Airway epithelial cell (primary cell): ENCODE results near the gene WBP2NL. TPM values are rescaled to one million over a fixed set of nuclear protein-coding genes. Genes with fewer than 3 reads are reported as not detected.

Experiments used
- total RNA-seq: library from RNA; depleted of rRNA; stranded (reverse); fragments of >200 nt; gene quantifications from 2 replicates; pipeline ENCODE4 v1.2.3, GENCODE V29; 2015

WBP2NL gene, protein sequence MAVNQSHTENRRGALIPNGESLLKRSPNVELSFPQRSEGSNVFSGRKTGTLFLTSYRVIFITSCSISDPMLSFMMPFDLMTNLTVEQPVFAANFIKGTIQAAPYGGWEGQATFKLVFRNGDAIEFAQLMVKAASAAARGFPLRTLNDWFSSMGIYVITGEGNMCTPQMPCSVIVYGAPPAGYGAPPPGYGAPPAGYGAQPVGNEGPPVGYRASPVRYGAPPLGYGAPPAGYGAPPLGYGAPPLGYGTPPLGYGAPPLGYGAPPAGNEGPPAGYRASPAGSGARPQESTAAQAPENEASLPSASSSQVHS
- total RNA-seq = under 0.01 TPM in 1 of 2 replicates, not detected in the other

DNA sequence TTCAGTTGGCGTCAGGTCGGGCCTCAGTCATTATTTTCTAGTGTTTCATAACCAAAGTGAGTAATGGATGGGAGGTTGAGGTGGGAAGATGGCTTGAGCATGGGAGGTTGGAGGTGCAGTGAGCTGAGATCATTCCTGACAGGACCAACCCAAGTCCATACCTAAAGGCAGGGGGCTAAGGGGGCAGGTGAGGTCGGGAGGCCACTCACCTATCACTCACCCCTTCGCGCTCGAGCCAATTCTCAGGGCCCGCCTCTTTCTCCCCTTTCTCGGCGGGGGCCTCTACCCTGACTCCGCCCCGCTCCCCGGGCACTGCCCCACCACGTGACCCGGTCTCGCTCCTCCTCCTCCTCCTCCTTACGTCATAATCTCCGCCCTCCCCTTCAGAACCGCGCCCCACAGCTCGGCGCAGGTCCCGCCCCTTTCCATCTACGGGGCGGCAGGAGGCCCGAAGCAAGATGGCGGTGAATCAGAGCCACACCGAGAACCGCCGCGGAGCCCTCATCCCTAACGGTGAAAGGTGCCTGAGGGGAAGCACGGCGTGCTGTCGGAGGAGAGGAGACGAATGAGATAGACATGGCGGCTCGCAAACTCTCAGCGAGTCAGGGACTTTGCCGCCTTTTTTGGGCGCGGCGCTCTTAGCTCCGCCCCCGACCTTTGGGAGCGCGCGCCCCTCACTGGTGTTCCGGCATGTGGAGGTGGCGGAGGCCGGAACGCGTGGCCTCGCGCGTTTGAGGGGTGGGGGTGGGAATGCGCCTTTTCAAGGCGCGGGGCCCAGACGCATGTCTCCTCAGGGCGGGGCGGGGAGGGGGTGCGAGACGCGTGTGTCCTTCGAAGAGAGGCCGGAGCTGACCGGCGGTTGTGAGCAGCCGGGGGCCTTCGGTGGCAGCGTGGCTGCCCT lies at the start of gene WBP2NL:
WBP2NL (plus strand) TSS at position 428 of the 901 bp plus-strand sequence; CDS start at position 459, 31 bp downstream.

DNA sequence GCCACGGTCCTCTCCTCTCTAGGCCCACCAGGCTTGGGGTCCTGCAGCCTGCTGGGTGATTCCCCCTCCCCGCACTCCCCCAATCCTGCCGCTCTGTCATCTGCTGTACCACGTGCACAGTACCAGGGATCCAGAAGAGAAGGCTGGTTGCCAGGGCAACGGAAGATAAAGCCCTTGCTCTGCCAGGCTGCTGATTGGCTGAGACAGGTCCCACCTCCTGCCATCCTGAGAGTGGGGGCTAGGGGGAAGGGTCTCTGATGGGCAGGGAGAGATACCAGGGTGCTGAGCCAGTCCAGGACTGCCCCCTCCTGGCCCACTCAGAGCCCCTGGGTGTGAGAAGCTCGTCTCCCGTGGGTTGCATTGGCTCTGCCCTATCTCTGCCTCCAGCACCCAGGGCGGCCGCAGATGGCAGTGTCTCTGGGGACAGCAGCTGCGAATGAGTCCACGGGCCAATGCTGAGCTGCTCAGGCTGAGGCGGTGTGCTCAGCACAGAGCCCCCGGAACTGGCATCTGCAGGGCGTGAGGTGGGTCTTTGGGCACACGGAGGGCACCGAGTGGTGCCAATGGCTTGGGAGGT lies 46.6 kb upstream of the WBP2NL start, which contains the start of gene SMIM45:
SMIM45 (plus strand) TSS at position 253 of the 577 bp plus-strand sequence.

DNA sequence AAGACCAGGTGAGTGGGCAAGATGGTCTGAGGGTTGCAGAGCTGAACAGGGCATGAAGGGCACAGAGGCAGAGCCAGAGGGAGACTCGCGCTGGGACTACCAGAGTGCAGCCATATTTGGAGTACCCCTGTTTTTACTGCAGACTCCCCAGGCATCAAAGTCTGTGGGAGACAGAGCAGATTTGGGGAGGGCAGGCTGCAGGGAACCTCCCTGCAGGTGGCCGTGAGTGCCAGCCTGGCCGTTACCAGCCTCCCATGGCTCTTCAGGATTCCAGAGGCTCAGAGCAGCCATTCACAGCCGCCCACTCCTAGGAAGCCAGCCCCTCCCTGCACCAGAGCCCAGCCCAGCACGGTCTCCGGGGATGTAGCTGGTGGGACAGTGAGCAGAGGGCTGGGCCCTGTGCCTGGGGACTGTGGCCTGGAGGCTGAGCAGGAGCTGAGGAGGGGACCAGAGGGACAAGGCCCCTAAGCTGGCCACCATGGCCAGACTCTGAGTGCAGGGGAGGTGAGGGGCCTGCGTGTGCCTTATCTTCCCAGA lies 29.4 kb upstream of the WBP2NL start, which contains the start of gene SEPTIN3:
SEPTIN3 (plus strand) TSS at position 334 of the 537 bp plus-strand sequence. CDS start 2,050 bp downstream, outside the sequence.

DNA sequence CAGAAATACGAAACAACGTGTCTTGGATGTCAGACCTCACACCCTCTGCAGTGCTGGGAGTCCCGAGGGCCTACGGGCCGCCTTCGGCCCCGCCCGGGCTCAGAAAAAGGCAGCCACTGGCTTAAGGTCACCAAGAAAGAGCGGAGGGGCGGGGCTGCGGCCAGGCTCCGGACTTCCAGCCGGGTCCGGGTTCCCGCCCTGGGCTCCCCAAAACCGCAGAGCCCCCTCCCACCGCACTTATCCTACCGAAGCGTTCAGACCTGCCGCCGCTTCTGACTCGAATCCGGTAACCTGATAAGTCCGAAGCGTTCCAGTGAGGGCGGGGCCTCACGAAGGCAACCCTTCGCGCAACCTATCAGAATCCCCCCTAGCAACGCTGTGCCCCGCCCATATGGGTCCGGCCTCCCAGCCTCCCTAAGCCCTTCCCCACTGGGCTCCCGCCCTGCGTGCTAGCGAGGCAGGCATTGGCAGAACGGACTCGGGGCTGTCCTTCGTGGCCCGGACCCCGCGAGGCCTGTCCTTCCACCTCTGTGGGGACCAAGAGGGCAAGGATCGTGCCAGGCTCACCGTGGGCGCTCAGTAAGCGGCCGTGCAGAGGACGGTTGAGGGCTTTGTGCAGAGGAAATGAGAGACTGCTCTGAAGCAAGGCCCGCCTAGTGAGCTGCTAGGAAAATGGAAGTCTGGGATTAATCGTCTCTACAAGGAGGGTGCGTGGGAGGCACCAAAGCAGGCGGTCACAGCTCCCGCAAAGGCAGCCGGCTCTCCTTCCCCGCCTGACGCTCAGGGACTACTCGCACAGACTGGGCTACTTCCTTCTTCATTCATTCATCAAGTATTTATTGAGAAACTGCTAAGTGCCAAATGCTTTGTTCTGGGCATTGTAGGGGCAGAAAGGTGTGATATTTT lies 72.2 kb downstream of the WBP2NL start, which contains the start of gene NAGA:
NAGA (minus strand) TSS at position 296 of the 906 bp plus-strand sequence. CDS start 515 bp downstream, outside the sequence.

DNA sequence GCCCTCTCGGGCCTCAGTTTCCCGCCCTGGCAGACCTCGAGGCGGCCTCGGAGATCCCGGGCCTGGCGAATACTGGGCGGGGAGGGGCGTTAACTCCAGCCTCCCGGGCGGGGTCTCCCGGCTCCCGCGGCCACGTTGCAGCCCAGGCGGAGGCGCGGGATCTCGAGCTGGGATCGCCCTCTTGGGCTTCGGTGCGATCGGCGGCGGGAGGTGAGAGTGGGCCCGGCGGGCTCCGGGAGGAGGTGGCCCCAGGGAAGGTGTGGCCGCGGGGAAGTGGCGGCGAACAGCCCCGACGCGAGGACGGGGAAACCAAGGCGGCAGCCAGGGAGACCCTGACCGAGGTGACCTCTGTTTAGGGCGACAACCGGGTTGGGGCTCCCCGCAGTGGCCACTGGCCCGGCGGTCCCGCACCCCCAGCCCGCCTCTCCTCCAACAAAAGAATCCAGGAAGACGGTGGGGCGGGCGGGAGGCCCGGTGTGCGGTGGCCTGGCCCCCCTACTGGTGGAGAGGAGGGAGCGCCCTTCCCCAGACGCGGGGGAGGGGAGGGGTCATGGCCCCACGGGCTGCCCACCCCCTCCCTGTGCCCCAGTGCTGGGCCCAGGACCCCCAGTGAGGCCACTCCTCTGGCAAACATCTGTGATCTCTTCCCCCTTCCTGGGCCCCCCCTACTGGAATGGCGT lies 75.7 kb downstream of the WBP2NL start, which contains the start of gene PHETA2:
PHETA2 (plus strand) TSS at position 117 of the 680 bp plus-strand sequence. CDS start 3,046 bp downstream, outside the sequence.

Other genes starting within 250 kb of the WBP2NL start
- 8.5 and 12.6 TPM in 2 replicates for gene CCDC134, start 198.1 kb upstream of the WBP2NL start, total RNA-seq
- gene SREBF2, start 165.7 kb upstream of the WBP2NL start, total RNA-seq = 84.0 and 103 TPM in 2 replicates
- gene SHISA8, start 83.7 kb upstream of the WBP2NL start, total RNA-seq = not detected in 2 replicates
- gene TNFRSF13C, start 72.0 kb upstream of the WBP2NL start, total RNA-seq = 0.09 and 0.14 TPM in 2 replicates
- 28.6 and 41.3 TPM in 2 replicates for gene CENPM, start 51.6 kb upstream of the WBP2NL start, total RNA-seq
- 0.14 TPM in 1 of 2 replicates, not detected in the other for gene SEPTIN3, start 29.3 kb upstream of the WBP2NL start, total RNA-seq
- gene NAGA, start 72.0 kb downstream of the WBP2NL start, total RNA-seq = 30.2 and 32.7 TPM in 2 replicates
- gene PHETA2, start 75.5 kb downstream of the WBP2NL start, total RNA-seq = 1.7 and 4.7 TPM in 2 replicates
- 1.9 and 4.7 TPM in 2 replicates for gene SMDT1, start 80.9 kb downstream of the WBP2NL start, total RNA-seq
- 54.3 and 88.2 TPM in 2 replicates for gene NDUFA6, start 92.0 kb downstream of the WBP2NL start, total RNA-seq
- gene CYP2D6, start 132.0 kb downstream of the WBP2NL start, total RNA-seq = 0.28 TPM in 1 of 2 replicates, not detected in the other